ENCODE measurements around the gene EXOG.

- TF ChIP-seq POLR2AphosphoS5 (IDR thresholded peaks at IDR 0.05; ENCODE audit: insufficient read depth, low read depth, low read length), result no peak
- TF ChIP-seq CTCF (IDR thresholded peaks at IDR 0.05; ENCODE audit: extremely low read depth in 1 of 2, insufficient read depth in 1 of 2, low read depth in 1 of 2, low read length in 2 of 2), result no peak
- TF ChIP-seq FOS (IDR thresholded peaks at IDR 0.05; ENCODE audit: borderline replicate concordance, insufficient read depth, low read length), result no peak
Observed at GRCh38 chr3:38538773-38539353, 42.7 kb downstream of the EXOG start.
